A549 (cell line): Measurements from ENCODE around the gene LRRC8C. TPM values are rescaled to one million over a fixed set of nuclear protein-coding genes. Genes with fewer than 3 reads are reported as not detected.
A peak's percentile ranks its signal among the peaks of the same experiment; 100 is the strongest.

Experiments
- ATAC-seq, 2 experiments: fragments of 200-7000 bp in 1 of 2; fragments of >200 bp in 1 of 2; cut with Nextera tagmentation in 1 of 2; cut with Tn5 transposase in 1 of 2; 3 replicates each; pipeline versions ENCODE4 v1.8.0 to v1.9.1; 2018 to 2020; ENCODE audit warnings: mild to moderate bottlenecking in 1 of 2, moderate library complexity in 1 of 2
- CTCF ChIA-PET: fragments of 300-600 bp; sonication (Branson Sonifier 250); formaldehyde crosslinking; extraction: SDS; loops from one replicate; lab custom pipeline; 2021; ENCODE audit warnings: antibody characterized with exemption, inconsistent platforms; lab: Yijun Ruan, JAX
- POLR2A ChIA-PET: fragments of 350-600 bp; formaldehyde crosslinking; extraction: SDS; loops from one replicate; lab custom pipeline; 2021; ENCODE audit warnings: antibody characterized with exemption, inconsistent platforms; lab: Yijun Ruan, JAX
- DNase-seq, 2 experiments: peaks; one replicate each; pipeline versions ENCODE4 v3.0.0 to v3.0.0-alpha.2; 2011 to 2016; ENCODE audit warnings: low read depth in 1 of 2, low spot score in 1 of 2
- FAIRE-seq: peaks from 2 replicates; lab custom pipeline; 2011; peaks lifted over from hg19 to GRCh38; lab: Jason Lieb, UNC
- H3K27ac ChIP-seq, 2 experiments: fragments of >200 bp; sonication (Bioruptor Twin); formaldehyde crosslinking; 3 replicates each; pipeline ENCODE4 v1.5.1; 2016 to 2017
- H3K4me1 ChIP-seq: fragments of >200 bp; sonication (Bioruptor Twin); formaldehyde crosslinking; 3 replicates; pipeline ENCODE4 v1.6.1; 2016
- H3K4me2 ChIP-seq: fragments of >200 bp; sonication (Bioruptor Twin); formaldehyde crosslinking; 3 replicates; pipeline ENCODE4 v1.6.1; 2016
- H3K4me3 ChIP-seq: fragments of >200 bp; sonication (Bioruptor Twin); formaldehyde crosslinking; 3 replicates; pipeline ENCODE4 v1.5.1; 2016
- H3K9me3 ChIP-seq: fragments of >200 bp; sonication (Bioruptor Twin); formaldehyde crosslinking; 3 replicates; pipeline ENCODE4 v1.6.1; 2016
- FOSB ChIP-seq: fragments of 250-450 bp; sonication (Bioruptor Pico); IDR thresholded peaks from 2 replicates; pipeline ENCODE4 v1.5.0; 2020; ENCODE audit warnings: mild to moderate bottlenecking, moderate library complexity
- FOSL2 ChIP-seq, 2 experiments: fragments of 450-650 bp in 1 of 2; fragments of >200 bp in 1 of 2; sonication (Bioruptor Twin) in 1 of 2; formaldehyde crosslinking; IDR thresholded peaks; 2 replicates each; pipeline versions ENCODE4 v1.5.0 to v1.6.1; 2016 to 2020; ENCODE audit warnings: mild to moderate bottlenecking in 1 of 2, moderate library complexity in 1 of 2
- HOXA7 ChIP-seq: fragments of 250-450 bp; sonication (Bioruptor Pico); IDR thresholded peaks from 2 replicates; pipeline ENCODE4 v1.5.0; 2020; ENCODE audit warnings: mild to moderate bottlenecking, moderate library complexity
- NPAS2 ChIP-seq: fragments of 250-450 bp; sonication (Bioruptor Pico); IDR thresholded peaks from 2 replicates; pipeline ENCODE4 v1.8.0; 2022; ENCODE audit warnings: mild to moderate bottlenecking, moderate library complexity, borderline replicate concordance
- POLR2AphosphoS2 ChIP-seq: conservative IDR thresholded peaks from 2 replicates; pipeline ENCODE4 v1.6.1; 2012; ENCODE audit warnings: low read length, improper control_type of control experiment, inconsistent platforms
- RAD21 ChIP-seq, 2 experiments: fragments of >200 bp in 1 of 2; sonication (Bioruptor Twin) in 1 of 2; formaldehyde crosslinking in 1 of 2; IDR thresholded peaks in 1 of 2; conservative IDR thresholded peaks in 1 of 2; 2 replicates in 1 of 2; 3 replicates in 1 of 2; pipeline ENCODE4 v1.6.1; 2012 to 2018; ENCODE audit warnings: inconsistent platforms in 1 of 2
- RCOR1 ChIP-seq: fragments of 150-350 bp; IDR thresholded peaks from 2 replicates; pipeline ENCODE4 v1.6.1; 2014; ENCODE audit warnings: antibody characterized with exemption, low read length, low read depth
- RNF2 ChIP-seq: fragments of 200-600 bp; sonication (generic); IDR thresholded peaks from 2 replicates; pipeline ENCODE4 v1.6.1; 2016; ENCODE audit warnings: low read depth, mild to moderate bottlenecking, antibody characterized with exemption, moderate library complexity, borderline replicate concordance
- TFCP2L1 ChIP-seq: fragments of 250-450 bp; sonication (Bioruptor Pico); IDR thresholded peaks from 2 replicates; pipeline ENCODE4 v1.5.0; 2021; ENCODE audit warnings: mild to moderate bottlenecking
- ZNF302 ChIP-seq: fragments of 250-450 bp; sonication (Bioruptor Pico); IDR thresholded peaks from 2 replicates; pipeline ENCODE4 v1.9.0; 2021; ENCODE audit warnings: inconsistent platforms, mild to moderate bottlenecking, moderate library complexity
- ZSCAN20 ChIP-seq: fragments of 250-450 bp; sonication (Bioruptor Pico); IDR thresholded peaks from 2 replicates; pipeline ENCODE4 v1.8.0; 2022; ENCODE audit warnings: mild to moderate bottlenecking, moderate library complexity
- WGBS: methylation state at CpG from one replicate; pipeline ENCODE4 v1.1.6; 2017; ENCODE audit errors: missing lambda C conversion rate; 5-methylcytosine and 5-hydroxymethylcytosine counted together
- polyA plus RNA-seq, 4 experiments: library from polyadenylated mRNA; depleted of rRNA in 3 of 4; stranded (reverse); fragments of >200 nt; fragmentation: RNase III in 1 of 4; extraction: RNeasy Plus Mini Kit Qiagen cat#74134 plus additional on column Dnase treatment in 1 of 4; gene quantifications; 2 replicates in 3 of 4; 3 replicates in 1 of 4; pipeline ENCODE4 v1.2.3, GENCODE V29; 2011 to 2017
- TF ChIP-seq, protein P1 (sequence below): fragments of 150-350 bp; IDR thresholded peaks from 2 replicates; pipeline ENCODE4 v1.6.1; 2014; ENCODE audit warnings: low read depth, mild to moderate bottlenecking, low read length
- TF ChIP-seq, protein P2 (sequence below): fragments of 450-650 bp; IDR thresholded peaks from 2 replicates; pipeline ENCODE4 v1.6.1; 2014; ENCODE audit warnings: antibody characterized with exemption
- TF ChIP-seq, protein P3 (sequence below): fragments of 250-450 bp; sonication (Bioruptor Pico); IDR thresholded peaks from 2 replicates; pipeline ENCODE4 v1.5.0; 2020; ENCODE audit warnings: low read depth, mild to moderate bottlenecking, moderate library complexity

LRRC8C gene
- polyA plus RNA-seq, 2 of the 4 experiments (the other 2 are of a cell fraction), result 6.3 to 15.9 TPM

DNA sequence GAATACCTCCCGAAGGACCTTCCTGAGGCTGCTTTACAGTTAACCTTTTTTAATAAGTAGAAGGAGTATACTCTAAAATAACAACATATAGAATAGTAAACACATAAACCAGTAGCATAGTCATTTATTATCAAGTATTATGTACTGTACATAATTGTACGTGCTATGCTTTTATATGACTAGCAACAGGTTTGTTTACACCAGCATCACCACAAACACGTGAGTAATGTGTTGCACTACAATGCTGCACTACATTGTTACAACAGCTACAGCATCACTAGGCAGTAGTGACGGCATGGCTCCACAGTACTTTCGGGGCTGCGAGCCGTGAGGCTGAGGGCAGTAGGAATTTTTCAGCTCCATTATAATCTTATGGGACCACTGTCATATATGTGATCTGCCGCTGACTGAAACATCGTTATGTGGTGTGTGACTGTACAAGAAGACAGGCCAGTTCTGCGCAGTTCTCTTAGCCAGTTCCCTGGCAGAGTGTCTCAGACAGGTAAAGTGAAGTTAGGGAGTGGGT, 105.1 kb downstream of the LRRC8C start:
- WGBS, result 77% methylated on average over 9 of the region's 10 CpGs
- Histone ChIP-seq H3K4me2 (no peak overlapping the region), H3K9me3 (no peaks in the 10 kb centered on the region), H3K4me3 (no peak overlapping the region), H3K4me1 (peaks cover 14% of the 10 kb centered on the region), H3K27ac (no peak overlapping the region)
- POLR2A ChIA-PET, result no interaction called here
- no peak for TF ChIP-seq RNF2
- no peak for TF ChIP-seq POLR2AphosphoS2
- TF ChIP-seq, protein P1, sequence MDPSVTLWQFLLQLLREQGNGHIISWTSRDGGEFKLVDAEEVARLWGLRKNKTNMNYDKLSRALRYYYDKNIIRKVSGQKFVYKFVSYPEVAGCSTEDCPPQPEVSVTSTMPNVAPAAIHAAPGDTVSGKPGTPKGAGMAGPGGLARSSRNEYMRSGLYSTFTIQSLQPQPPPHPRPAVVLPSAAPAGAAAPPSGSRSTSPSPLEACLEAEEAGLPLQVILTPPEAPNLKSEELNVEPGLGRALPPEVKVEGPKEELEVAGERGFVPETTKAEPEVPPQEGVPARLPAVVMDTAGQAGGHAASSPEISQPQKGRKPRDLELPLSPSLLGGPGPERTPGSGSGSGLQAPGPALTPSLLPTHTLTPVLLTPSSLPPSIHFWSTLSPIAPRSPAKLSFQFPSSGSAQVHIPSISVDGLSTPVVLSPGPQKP, result no peak
- CTCF ChIA-PET, result interaction anchor here (1.0 kb wide), 1 partner anchor 25 kb away, joined by 3 read pairs; no protein-coding TSS in a partner anchor
- ATAC-seq, result no peak
- no peak for FAIRE-seq
- DNase-seq, result no peak

DNA sequence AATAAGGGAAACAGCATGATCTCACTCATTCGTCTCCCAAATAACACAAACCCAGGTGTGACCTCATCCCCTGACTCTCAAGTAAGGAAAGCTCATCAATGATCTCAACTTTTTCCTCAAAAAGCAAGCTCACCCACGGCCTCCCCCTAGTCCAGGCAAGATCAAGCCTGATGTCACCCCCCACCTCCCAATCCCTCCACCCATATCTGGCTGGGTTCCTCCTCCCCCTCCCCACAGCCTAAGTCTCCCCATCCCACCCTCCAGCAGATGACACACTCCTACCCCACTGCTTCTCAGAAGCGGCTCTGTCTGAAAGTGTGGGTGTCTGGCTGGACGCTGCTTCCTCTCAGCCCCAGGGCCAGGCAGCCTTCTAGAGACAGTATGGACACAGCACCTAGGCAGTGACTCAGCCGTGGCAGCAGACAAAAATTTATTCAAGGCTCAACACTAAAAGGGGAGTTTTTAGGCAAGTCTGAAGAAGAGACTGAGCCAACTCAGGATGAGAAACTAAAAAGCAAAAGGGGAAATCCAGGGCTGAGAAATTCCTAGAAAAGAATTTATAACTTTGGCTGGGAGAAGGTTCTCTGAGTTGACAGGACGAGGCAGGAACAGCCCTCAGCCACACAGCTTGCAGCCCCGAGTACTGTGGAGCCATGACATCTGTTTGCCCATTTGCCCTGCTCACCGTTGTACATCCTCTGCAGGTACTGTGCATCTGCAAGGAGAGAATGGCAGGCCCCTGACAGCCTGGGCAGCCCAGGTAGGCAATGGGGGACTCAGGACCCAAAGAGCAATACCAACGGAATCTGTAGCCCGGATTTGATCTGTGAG, 106.3 kb downstream of the LRRC8C start:
- WGBS, result 46% methylated on average over 9 of the region's 10 CpGs
- Histone ChIP-seq H3K4me1 (peaks cover 14% of the 10 kb centered on the region), H3K27ac (peak overlapping the region; percentile 4 to 41; a peak in 3 of 6 replicates), H3K4me3 (no peak overlapping the region), H3K4me2 (peak overlapping the region; percentile 54), H3K9me3 (no peaks in the 10 kb centered on the region)
- ChIA-PET POLR2A (no interaction called here), CTCF (interaction anchor here (6.2 kb wide), 1 partner anchor 24 kb away, joined by 26 read pairs; no protein-coding TSS in a partner anchor)
- DNase-seq (peak in 1 of 2 experiments; percentile 28), FAIRE-seq (no peak), ATAC-seq (peak; percentile 81 to 92)
- TF ChIP-seq RAD21 (conservative IDR thresholded peaks at IDR 0.05 in 1 of 2, IDR thresholded peaks at IDR 0.05 in 1 of 2) (no peak), NPAS2 (CRISPR knock-in tag) (no peak), RCOR1 (no peak), HOXA7 (CRISPR knock-in tag) (no peak), ZNF302 (CRISPR knock-in tag) (no peak)
- TF ChIP-seq, protein P2, sequence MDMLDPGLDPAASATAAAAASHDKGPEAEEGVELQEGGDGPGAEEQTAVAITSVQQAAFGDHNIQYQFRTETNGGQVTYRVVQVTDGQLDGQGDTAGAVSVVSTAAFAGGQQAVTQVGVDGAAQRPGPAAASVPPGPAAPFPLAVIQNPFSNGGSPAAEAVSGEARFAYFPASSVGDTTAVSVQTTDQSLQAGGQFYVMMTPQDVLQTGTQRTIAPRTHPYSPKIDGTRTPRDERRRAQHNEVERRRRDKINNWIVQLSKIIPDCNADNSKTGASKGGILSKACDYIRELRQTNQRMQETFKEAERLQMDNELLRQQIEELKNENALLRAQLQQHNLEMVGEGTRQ, result no peak
- TF ChIP-seq, protein P3, sequence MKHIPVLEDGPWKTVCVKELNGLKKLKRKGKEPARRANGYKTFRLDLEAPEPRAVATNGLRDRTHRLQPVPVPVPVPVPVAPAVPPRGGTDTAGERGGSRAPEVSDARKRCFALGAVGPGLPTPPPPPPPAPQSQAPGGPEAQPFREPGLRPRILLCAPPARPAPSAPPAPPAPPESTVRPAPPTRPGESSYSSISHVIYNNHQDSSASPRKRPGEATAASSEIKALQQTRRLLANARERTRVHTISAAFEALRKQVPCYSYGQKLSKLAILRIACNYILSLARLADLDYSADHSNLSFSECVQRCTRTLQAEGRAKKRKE (CRISPR knock-in tag), result no peak

DNA sequence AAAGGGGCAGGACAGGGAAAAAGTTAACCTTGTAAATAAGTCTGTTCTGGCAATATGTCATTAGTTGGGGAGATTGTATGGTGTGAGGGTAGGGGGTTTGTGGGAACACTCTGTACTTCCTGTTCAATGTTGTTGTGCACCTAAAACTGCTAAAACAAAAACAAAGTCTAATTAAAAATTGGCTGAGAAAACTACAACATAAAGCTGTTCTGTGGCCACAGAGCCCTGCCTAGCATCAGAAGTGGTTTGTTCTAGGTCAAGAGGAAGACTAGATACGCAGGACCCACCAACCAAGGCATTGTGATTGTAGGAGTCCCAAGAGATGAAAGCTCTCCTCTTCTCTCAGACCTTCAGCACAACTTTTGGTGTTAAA, 106.9 kb downstream of the LRRC8C start:
- H3K4me3 ChIP-seq, result no peak overlapping the region
- no peak for DNase-seq
- peak overlapping the region; percentile 54 for H3K4me2 ChIP-seq
- TF ChIP-seq ZSCAN20 (CRISPR knock-in tag) (no peak), TFCP2L1 (CRISPR knock-in tag) (no peak), FOSB (CRISPR knock-in tag) (no peak), FOSL2 (IDR thresholded peaks at IDR 0.05) (no peak), FOSL2 (CRISPR knock-in tag; IDR thresholded peaks at IDR 0.05) (no peak)
- TF ChIP-seq, all 56 proteins: peak for 0
- ChIA-PET CTCF (interaction anchor here (0.6 to 6.2 kb wide), 2 partner anchors 23 to 139 kb away, joined by 3 to 26 read pairs; no protein-coding TSS in a partner anchor), POLR2A (no interaction called here)
- WGBS, result 80% methylated on average over 1 of the region's 1 CpG
- Histone ChIP-seq H3K27ac (peak overlapping the region; percentile 4 to 41; a peak in 3 of 6 replicates), H3K9me3 (no peaks in the 10 kb centered on the region), H3K4me1 (peaks cover 14% of the 10 kb centered on the region)
- FAIRE-seq (no peak), ATAC-seq (no peak)
